Measurements from ENCODE around the gene CDC42SE2. TPM values are rescaled to one million over a fixed set of nuclear protein-coding genes. Genes with fewer than 3 reads are reported as not detected.

CDC42SE2 gene
- total RNA-seq, 1 experiment from 2014 or later, result 22.5 TPM

DNA sequence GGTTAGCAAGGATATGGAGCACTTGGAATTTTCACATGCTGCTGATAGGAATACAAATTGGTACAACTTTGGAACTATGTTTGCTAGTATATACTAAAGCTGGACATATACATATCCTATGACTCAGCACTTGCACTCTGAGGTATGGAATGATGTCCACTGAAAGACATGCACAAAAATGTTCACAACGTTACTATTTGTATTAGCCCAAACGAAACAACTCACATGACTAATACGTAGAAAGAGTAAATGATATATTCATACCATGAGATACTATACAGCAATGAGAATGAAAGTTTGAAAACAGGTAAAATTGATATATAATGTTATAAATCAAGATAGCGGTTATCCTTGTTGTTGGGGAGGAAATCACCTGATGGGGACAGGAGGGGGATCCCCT, 45.5 kb upstream of the CDC42SE2 start (continued):
- TF ChIP-seq SMAD3 (CRISPR knock-in tag; IDR thresholded peaks at IDR 0.05; ENCODE audit: borderline replicate concordance) (no peak), FOXP1 (CRISPR knock-in tag; IDR thresholded peaks at IDR 0.05; ENCODE audit: borderline replicate concordance) (no peak), ZNF317 (CRISPR knock-in tag; IDR thresholded peaks at IDR 0.05; ENCODE audit: borderline replicate concordance, low read depth) (no peak), ZNF219 (CRISPR knock-in tag; IDR thresholded peaks at IDR 0.05; ENCODE audit: borderline replicate concordance) (no peak), ZNF671 (CRISPR knock-in tag; IDR thresholded peaks at IDR 0.05) (no peak), ZNF121 (CRISPR knock-in tag; IDR thresholded peaks at IDR 0.05) (no peak)

DNA sequence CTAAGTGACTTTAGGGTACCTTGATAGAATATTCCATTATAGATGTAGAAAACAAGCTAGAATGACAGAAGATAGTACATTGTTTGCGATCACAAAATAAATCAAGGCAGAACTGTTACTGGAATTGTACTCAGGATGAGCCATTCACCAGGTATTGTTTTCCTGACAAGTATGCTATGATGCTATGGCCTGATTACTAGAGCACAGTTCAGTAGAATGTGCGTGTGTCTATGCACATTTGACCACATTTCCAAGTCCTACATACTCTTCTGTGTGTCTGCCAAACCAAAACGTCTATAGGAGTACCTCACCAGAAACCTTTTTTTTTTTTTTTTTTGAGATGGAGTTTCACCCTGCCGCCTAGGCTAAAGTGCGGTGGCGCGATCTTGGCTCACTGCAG, 43.3 kb upstream of the CDC42SE2 start:
- CTCF ChIA-PET, result interaction anchor here (0.6 to 0.7 kb wide), 2 partner anchors 154 to 167 kb away, joined by 3 to 4 read pairs; no protein-coding TSS in a partner anchor
- H3K4me3 Mint-ChIP-seq, result no peak overlapping the region
- POLR2A ChIA-PET, result no interaction called here
- no peaks in the 10 kb centered on the region for H3K4me1 Mint-ChIP-seq
- H3K9me3 Mint-ChIP-seq, result no peaks in the 10 kb centered on the region
- H3K36me3 Mint-ChIP-seq, result no peaks in the 10 kb centered on the region
- H3K27ac Mint-ChIP-seq, result no peak overlapping the region
- H3K27me3 Mint-ChIP-seq (ENCODE audit: low read depth), result no peaks in the 10 kb centered on the region
- DNase-seq (ENCODE audit: low spot score) (no peak), ATAC-seq (no peak)
- TF ChIP-seq ZNF138 (CRISPR knock-in tag; conservative IDR thresholded peaks at IDR 0.05), result no peak
- TF ChIP-seq FOXP1 (CRISPR knock-in tag; IDR thresholded peaks at IDR 0.05; ENCODE audit: borderline replicate concordance), result no peak
- TF ChIP-seq ZNF423 (CRISPR knock-in tag; IDR thresholded peaks at IDR 0.05), result no peak
- TF ChIP-seq, protein P1, sequence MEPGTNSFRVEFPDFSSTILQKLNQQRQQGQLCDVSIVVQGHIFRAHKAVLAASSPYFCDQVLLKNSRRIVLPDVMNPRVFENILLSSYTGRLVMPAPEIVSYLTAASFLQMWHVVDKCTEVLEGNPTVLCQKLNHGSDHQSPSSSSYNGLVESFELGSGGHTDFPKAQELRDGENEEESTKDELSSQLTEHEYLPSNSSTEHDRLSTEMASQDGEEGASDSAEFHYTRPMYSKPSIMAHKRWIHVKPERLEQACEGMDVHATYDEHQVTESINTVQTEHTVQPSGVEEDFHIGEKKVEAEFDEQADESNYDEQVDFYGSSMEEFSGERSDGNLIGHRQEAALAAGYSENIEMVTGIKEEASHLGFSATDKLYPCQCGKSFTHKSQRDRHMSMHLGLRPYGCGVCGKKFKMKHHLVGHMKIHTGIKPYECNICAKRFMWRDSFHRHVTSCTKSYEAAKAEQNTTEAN (CRISPR knock-in tag; IDR thresholded peaks at IDR 0.05), result no peak
- TF ChIP-seq, protein P2, sequence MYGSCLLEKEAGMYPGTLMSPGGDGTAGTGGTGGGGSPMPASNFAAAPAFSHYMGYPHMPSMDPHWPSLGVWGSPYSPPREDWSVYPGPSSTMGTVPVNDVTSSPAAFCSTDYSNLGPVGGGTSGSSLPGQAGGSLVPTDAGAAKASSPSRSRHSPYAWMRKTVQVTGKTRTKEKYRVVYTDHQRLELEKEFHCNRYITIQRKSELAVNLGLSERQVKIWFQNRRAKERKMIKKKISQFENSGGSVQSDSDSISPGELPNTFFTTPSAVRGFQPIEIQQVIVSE (CRISPR knock-in tag; IDR thresholded peaks at IDR 0.05; ENCODE audit: borderline replicate concordance), result no peak
- no peak for TF ChIP-seq SP1 (CRISPR knock-in tag; conservative IDR thresholded peaks at IDR 0.05)
- TF ChIP-seq ZNF121 (CRISPR knock-in tag; IDR thresholded peaks at IDR 0.05), result no peak
- TF ChIP-seq EMX1 (CRISPR knock-in tag; IDR thresholded peaks at IDR 0.05), result no peak
- TF ChIP-seq, protein P3, sequence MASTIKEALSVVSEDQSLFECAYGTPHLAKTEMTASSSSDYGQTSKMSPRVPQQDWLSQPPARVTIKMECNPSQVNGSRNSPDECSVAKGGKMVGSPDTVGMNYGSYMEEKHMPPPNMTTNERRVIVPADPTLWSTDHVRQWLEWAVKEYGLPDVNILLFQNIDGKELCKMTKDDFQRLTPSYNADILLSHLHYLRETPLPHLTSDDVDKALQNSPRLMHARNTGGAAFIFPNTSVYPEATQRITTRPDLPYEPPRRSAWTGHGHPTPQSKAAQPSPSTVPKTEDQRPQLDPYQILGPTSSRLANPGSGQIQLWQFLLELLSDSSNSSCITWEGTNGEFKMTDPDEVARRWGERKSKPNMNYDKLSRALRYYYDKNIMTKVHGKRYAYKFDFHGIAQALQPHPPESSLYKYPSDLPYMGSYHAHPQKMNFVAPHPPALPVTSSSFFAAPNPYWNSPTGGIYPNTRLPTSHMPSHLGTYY (CRISPR knock-in tag; IDR thresholded peaks at IDR 0.05), result no peak
- TF ChIP-seq, protein P4, sequence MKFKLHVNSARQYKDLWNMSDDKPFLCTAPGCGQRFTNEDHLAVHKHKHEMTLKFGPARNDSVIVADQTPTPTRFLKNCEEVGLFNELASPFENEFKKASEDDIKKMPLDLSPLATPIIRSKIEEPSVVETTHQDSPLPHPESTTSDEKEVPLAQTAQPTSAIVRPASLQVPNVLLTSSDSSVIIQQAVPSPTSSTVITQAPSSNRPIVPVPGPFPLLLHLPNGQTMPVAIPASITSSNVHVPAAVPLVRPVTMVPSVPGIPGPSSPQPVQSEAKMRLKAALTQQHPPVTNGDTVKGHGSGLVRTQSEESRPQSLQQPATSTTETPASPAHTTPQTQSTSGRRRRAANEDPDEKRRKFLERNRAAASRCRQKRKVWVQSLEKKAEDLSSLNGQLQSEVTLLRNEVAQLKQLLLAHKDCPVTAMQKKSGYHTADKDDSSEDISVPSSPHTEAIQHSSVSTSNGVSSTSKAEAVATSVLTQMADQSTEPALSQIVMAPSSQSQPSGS (CRISPR knock-in tag; IDR thresholded peaks at IDR 0.05; ENCODE audit: borderline replicate concordance, low read depth), result no peak
- TF ChIP-seq, protein P5, sequence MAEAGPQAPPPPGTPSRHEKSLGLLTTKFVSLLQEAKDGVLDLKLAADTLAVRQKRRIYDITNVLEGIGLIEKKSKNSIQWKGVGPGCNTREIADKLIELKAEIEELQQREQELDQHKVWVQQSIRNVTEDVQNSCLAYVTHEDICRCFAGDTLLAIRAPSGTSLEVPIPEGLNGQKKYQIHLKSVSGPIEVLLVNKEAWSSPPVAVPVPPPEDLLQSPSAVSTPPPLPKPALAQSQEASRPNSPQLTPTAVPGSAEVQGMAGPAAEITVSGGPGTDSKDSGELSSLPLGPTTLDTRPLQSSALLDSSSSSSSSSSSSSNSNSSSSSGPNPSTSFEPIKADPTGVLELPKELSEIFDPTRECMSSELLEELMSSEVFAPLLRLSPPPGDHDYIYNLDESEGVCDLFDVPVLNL (CRISPR knock-in tag; IDR thresholded peaks at IDR 0.05; ENCODE audit: borderline replicate concordance, low read depth), result no peak
- TF ChIP-seq, protein P6, sequence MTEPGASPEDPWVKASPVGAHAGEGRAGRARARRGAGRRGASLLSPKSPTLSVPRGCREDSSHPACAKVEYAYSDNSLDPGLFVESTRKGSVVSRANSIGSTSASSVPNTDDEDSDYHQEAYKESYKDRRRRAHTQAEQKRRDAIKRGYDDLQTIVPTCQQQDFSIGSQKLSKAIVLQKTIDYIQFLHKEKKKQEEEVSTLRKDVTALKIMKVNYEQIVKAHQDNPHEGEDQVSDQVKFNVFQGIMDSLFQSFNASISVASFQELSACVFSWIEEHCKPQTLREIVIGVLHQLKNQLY (CRISPR knock-in tag; IDR thresholded peaks at IDR 0.05), result no peak
- no peak for TF ChIP-seq OVOL2 (CRISPR knock-in tag; IDR thresholded peaks at IDR 0.05; ENCODE audit: borderline replicate concordance)
